Right lung (tissue), 5 donors: ENCODE data around the gene FFAR1. TPM values are rescaled to one million over a fixed set of nuclear protein-coding genes. Genes with fewer than 3 reads are reported as not detected.

Experiments
- DNase-seq, 2 donors: peaks; one replicate each; pipeline ENCODE4 v3.0.0-alpha.2; 2013
- polyA plus RNA-seq, 5 donors: library from polyadenylated mRNA; unstranded; fragments of 120-200 nt; gene quantifications; one replicate each; pipeline versions ENCODE4 v1.2.1 to v1.2.3, GENCODE V29; 2013; ENCODE audit warnings: inconsistent platforms in 1 of 5, low replicate concordance in 1 of 5; ENCODE audit not compliant: insufficient read length in 5 of 5, insufficient read depth in 1 of 5

FFAR1 gene
- polyA plus RNA-seq, 5 donors, result 0.10 to 0.49 (median 0.44) TPM; not detected in 2

- no peak for DNase-seq
These were observed 32.7 kb upstream of the FFAR1 start for GRCh38 chr19:35314858-35315470.

- no peak for DNase-seq
These were observed 31.8 kb upstream of the FFAR1 start for GRCh38 chr19:35315883-35316282.

- no peak for DNase-seq
These were observed 31.1 kb upstream of the FFAR1 start for GRCh38 chr19:35316560-35316959.

- no peak for DNase-seq
These were observed 30.1 kb upstream of the FFAR1 start for GRCh38 chr19:35317464-35318043.

- DNase-seq, result no peak
These were observed 28.8 kb upstream of the FFAR1 start for GRCh38 chr19:35318679-35319448.

- no peak for DNase-seq
These were observed 27.5 kb upstream of the FFAR1 start for GRCh38 chr19:35320065-35320713.

GRCh38 chr19:35321291-35321690, 26.4 kb upstream of the FFAR1 start:
- DNase-seq, result no peak

GRCh38 chr19:35322014-35322413, 25.7 kb upstream of the FFAR1 start:
- no peak for DNase-seq

GRCh38 chr19:35327642-35328041, 20.1 kb upstream of the FFAR1 start:
- no peak for DNase-seq

- DNase-seq, result no peak
These were observed 18.8 kb upstream of the FFAR1 start, which contains the start of gene CD22 for GRCh38 chr19:35328851-35329285. Gene CD22 (plus strand): TSS chr19:35329187. CDS start chr19:35332041, 2,854 bp downstream.

GRCh38 chr19:35329323-35329722, 18.4 kb upstream of the FFAR1 start:
- DNase-seq, result no peak

- DNase-seq, result no peak
These were observed 17.2 kb upstream of the FFAR1 start for GRCh38 chr19:35330475-35330874.

- DNase-seq, result no peak
These were observed 16.0 kb upstream of the FFAR1 start for GRCh38 chr19:35331551-35332214.

GRCh38 chr19:35332817-35333216, 14.9 kb upstream of the FFAR1 start:
- no peak for DNase-seq

GRCh38 chr19:35334144-35334753, 13.5 kb upstream of the FFAR1 start:
- DNase-seq, result no peak

- DNase-seq, result no peak
These were observed 11.3 kb upstream of the FFAR1 start for GRCh38 chr19:35336166-35336955.

- no peak for DNase-seq
These were observed 10.4 kb upstream of the FFAR1 start for GRCh38 chr19:35337097-35337983.

- DNase-seq, result no peak
These were observed 9.8 kb upstream of the FFAR1 start for GRCh38 chr19:35337984-35338296.

- no peak for DNase-seq
These were observed 7.3 kb upstream of the FFAR1 start for GRCh38 chr19:35340431-35340830.

GRCh38 chr19:35341006-35341405, 6.7 kb upstream of the FFAR1 start:
- no peak for DNase-seq
